Peyer's patch (tissue), 4 donors: ENCODE measurements around the gene SLC25A28.

Experiments used
- POLR2A ChIP-seq, 2 donors: fragments of 450-650 bp; IDR thresholded peaks; one replicate each; pipeline ENCODE4 v1.5.1; 2017; ENCODE audit warnings: antibody characterized with exemption in 2 of 2, mild to moderate bottlenecking in 2 of 2, moderate library complexity in 2 of 2
- TF ChIP-seq, protein P1 (sequence below), 6 experiments: fragments of 450-650 bp in 4 of 6; fragments of 200-600 bp in 2 of 6; sonication (generic) in 1 of 6; IDR thresholded peaks; one replicate each; pipeline ENCODE4 v1.5.1; 2017 to 2019; ENCODE audit warnings: antibody characterized with exemption in 6 of 6, mild to moderate bottlenecking in 3 of 6, moderate library complexity in 1 of 6

DNA sequence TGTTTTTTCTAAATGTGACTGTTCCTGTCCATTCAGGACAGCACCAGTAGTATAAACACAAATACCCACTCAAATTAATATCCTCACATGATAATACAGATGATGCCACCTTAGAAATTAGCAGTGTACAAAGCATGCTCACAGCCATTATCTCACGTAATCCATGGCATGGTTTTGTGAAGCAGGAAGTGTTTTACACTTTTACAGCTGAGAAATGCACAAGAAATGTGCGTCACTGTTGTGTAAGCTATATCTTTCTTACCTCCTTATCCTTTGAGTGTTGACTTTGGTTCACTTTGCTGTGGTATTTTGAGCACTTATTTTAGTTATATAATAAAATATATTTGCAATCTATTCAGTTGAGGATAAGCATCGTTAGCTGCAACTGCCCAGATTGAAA is 55.9 kb downstream of the SLC25A28 start:
- TF ChIP-seq, protein P1, sequence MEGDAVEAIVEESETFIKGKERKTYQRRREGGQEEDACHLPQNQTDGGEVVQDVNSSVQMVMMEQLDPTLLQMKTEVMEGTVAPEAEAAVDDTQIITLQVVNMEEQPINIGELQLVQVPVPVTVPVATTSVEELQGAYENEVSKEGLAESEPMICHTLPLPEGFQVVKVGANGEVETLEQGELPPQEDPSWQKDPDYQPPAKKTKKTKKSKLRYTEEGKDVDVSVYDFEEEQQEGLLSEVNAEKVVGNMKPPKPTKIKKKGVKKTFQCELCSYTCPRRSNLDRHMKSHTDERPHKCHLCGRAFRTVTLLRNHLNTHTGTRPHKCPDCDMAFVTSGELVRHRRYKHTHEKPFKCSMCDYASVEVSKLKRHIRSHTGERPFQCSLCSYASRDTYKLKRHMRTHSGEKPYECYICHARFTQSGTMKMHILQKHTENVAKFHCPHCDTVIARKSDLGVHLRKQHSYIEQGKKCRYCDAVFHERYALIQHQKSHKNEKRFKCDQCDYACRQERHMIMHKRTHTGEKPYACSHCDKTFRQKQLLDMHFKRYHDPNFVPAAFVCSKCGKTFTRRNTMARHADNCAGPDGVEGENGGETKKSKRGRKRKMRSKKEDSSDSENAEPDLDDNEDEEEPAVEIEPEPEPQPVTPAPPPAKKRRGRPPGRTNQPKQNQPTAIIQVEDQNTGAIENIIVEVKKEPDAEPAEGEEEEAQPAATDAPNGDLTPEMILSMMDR (IDR thresholded peaks at IDR 0.05): no peak
- TF ChIP-seq POLR2A (IDR thresholded peaks at IDR 0.05): no peak
